ENCODE data around the gene INPP5D. TPM values are rescaled to one million over a fixed set of nuclear protein-coding genes. Genes with fewer than 3 reads are reported as not detected.
A peak's percentile ranks its signal among the peaks of the same experiment; 100 is the strongest.

Gene INPP5D
- total RNA-seq, 1 experiment from 2014 or later, result 0.74 TPM

GRCh38 chr2:233213975-233214374 is 153.8 kb downstream of the INPP5D start:
- Histone ChIP-seq H3K9me2 (ENCODE audit: insufficient read depth) (no peaks in the 10 kb centered on the region), H3K9me3 (ENCODE audit: insufficient read depth, low read depth) (no peaks in the 10 kb centered on the region), H2AFZ (no peak overlapping the region), H3K4me2 (no peak overlapping the region), H3K27ac (no peak overlapping the region), H3K36me3 (ENCODE audit: low read depth) (no peaks in the 10 kb centered on the region), H3K4me3 (no peak overlapping the region), H3F3A (ENCODE audit: insufficient read depth, low read depth) (peaks cover 22% of the 10 kb centered on the region), H3K79me2 (ENCODE audit: low read depth) (no peaks in the 10 kb centered on the region), H3K27me3 (ENCODE audit: insufficient read depth, low read depth) (no peaks in the 10 kb centered on the region), H4K20me1 (ENCODE audit: insufficient read depth) (no peaks in the 10 kb centered on the region), H3K4me1 (replicated peaks; ENCODE audit: insufficient read depth) (peaks cover 36% of the 10 kb centered on the region)
- intact Hi-C loops (cut with micrococcal nuclease; ENCODE audit: unreplicated experiment), result loop anchor here (5.0 kb wide), 1 partner anchor 162 kb away; no protein-coding TSS in a partner anchor
- no peak for DNase-seq
- TF ChIP-seq EZH2 (IDR thresholded peaks at IDR 0.05; ENCODE audit: low read depth) (no peak), CTCF (conservative IDR thresholded peaks at IDR 0.05) (no peak)
- ChIA-PET CTCF (no interaction called here), POLR2A (ENCODE audit: unreplicated experiment) (no interaction called here)
- BruUV-seq (replicated peaks), result no TSS peak

DNA sequence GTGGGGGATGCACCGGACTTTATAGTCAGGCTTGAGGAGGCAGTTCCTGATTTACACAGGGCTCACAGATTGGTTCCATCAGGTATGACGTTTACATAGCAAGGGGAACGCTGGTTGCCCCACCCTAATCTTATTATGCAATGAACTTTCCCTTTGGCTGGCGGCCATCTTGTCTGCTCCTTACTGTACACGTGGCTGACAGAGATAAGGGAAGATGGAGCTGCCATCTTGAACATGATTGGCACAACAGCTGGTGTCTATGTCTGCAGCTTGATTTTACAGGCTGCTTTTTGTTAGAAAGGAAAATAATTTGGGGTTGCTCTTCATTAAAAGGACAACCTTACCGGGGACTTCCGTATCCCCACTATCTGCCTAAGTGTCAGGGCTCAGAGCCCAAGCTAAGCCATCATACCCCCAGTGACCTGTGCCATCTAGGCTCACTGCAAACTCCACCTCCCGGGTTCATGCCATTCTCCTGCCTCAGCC is 157.8 kb downstream of the INPP5D start:
- H3K4me1 ChIP-seq (replicated peaks; ENCODE audit: insufficient read depth), result no peaks in the 10 kb centered on the region
- H3K4me3 ChIP-seq, result no peak overlapping the region
- no peaks in the 10 kb centered on the region for H3K36me3 ChIP-seq (ENCODE audit: low read depth)
- no TSS peak for BruUV-seq (replicated peaks)
- TF ChIP-seq CTCF (conservative IDR thresholded peaks at IDR 0.05), result no peak
- no peak for TF ChIP-seq EZH2 (IDR thresholded peaks at IDR 0.05; ENCODE audit: low read depth)
- intact Hi-C loops (cut with micrococcal nuclease; ENCODE audit: unreplicated experiment), result no loop called here
- no peak overlapping the region for H3K4me2 ChIP-seq
- H3K79me2 ChIP-seq (ENCODE audit: low read depth), result no peaks in the 10 kb centered on the region
- H3K27ac ChIP-seq, result no peak overlapping the region
- no peaks in the 10 kb centered on the region for H3K9me2 ChIP-seq (ENCODE audit: insufficient read depth)
- ChIA-PET POLR2A (ENCODE audit: unreplicated experiment) (no interaction called here), CTCF (no interaction called here)
- H3K9me3 ChIP-seq (ENCODE audit: insufficient read depth, low read depth), result no peaks in the 10 kb centered on the region
- H2AFZ ChIP-seq, result no peak overlapping the region
- peak in 1 of 2 experiments; percentile 4 for DNase-seq
- no peaks in the 10 kb centered on the region for H3K27me3 ChIP-seq (ENCODE audit: insufficient read depth, low read depth)
- H3F3A ChIP-seq (ENCODE audit: insufficient read depth, low read depth), result no peaks in the 10 kb centered on the region
- H4K20me1 ChIP-seq (ENCODE audit: insufficient read depth), result no peaks in the 10 kb centered on the region

DNA sequence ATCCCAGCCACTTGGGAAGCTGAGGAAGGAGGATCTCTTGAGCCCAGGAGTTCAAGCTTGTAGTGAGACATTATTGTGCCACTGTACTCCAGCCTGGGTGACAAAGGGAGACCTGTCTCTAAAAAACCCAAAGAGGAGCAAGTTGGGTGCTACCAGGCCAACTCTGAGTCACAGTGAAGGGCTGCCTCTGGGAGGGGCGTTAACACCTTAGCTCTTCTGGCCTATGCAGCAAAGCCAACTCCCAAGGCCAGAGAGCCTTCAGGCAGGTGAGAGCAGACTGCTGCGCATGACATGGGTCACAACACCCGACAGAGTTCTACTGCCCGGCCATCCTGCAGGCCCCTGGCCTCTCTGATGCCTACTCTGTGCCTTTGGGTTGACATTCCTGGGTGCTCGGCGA is 158.7 kb downstream of the INPP5D start:
- Histone ChIP-seq H3K4me1 (replicated peaks; ENCODE audit: insufficient read depth) (no peaks in the 10 kb centered on the region), H3K36me3 (ENCODE audit: low read depth) (no peaks in the 10 kb centered on the region), H3K9me2 (ENCODE audit: insufficient read depth) (no peaks in the 10 kb centered on the region), H4K20me1 (ENCODE audit: insufficient read depth) (no peaks in the 10 kb centered on the region), H3K27ac (no peak overlapping the region), H3K4me3 (no peak overlapping the region), H3K9me3 (ENCODE audit: insufficient read depth, low read depth) (no peaks in the 10 kb centered on the region), H2AFZ (no peak overlapping the region), H3F3A (ENCODE audit: insufficient read depth, low read depth) (no peaks in the 10 kb centered on the region), H3K27me3 (ENCODE audit: insufficient read depth, low read depth) (no peaks in the 10 kb centered on the region), H3K4me2 (no peak overlapping the region), H3K79me2 (ENCODE audit: low read depth) (no peaks in the 10 kb centered on the region)
- intact Hi-C loops (cut with micrococcal nuclease; ENCODE audit: unreplicated experiment), result no loop called here
- no peak for TF ChIP-seq CTCF (conservative IDR thresholded peaks at IDR 0.05)
- no peak for TF ChIP-seq EZH2 (IDR thresholded peaks at IDR 0.05; ENCODE audit: low read depth)
- DNase-seq, result peak in 1 of 2 experiments; percentile 16
- ChIA-PET CTCF (no interaction called here), POLR2A (ENCODE audit: unreplicated experiment) (no interaction called here)
- no TSS peak for BruUV-seq (replicated peaks)

Data from PC-9 (cell line).